22Rv1 (cell line): Measurements from ENCODE around the gene GPR137C.

Source experiments
- H3K27ac ChIP-seq: fragments of 450-650 bp; 2 replicates; pipeline ENCODE4 v1.5.1; 2017
- CTCF ChIP-seq: fragments of 450-650 bp; IDR thresholded peaks from 2 replicates; pipeline ENCODE4 v1.5.1; 2017; ENCODE audit warnings: mild to moderate bottlenecking
- ZFX ChIP-seq: fragments of 450-650 bp; IDR thresholded peaks from 2 replicates; pipeline ENCODE4 v1.6.1; 2017; ENCODE audit warnings: antibody characterized with exemption, borderline replicate concordance

GPR137C gene

GRCh38 chr14:52583544-52583943, 30.9 kb downstream of the GPR137C start:
- H3K27ac ChIP-seq = no peak overlapping the region
- TF ChIP-seq ZFX = no peak
- TF ChIP-seq CTCF = no peak

- H3K27ac ChIP-seq = no peak overlapping the region
- TF ChIP-seq ZFX (no peak), CTCF (no peak)
These were observed 37.0 kb downstream of the GPR137C start for GRCh38 chr14:52589646-52590045.

GRCh38 chr14:52590318-52590717, 37.7 kb downstream of the GPR137C start:
- TF ChIP-seq ZFX = no peak
- TF ChIP-seq CTCF = no peak

GRCh38 chr14:52596320-52596719, 43.7 kb downstream of the GPR137C start:
- no peak for TF ChIP-seq ZFX
- TF ChIP-seq CTCF = no peak
- no peak overlapping the region for H3K27ac ChIP-seq

More at GRCh38 chr14:52590318-52590717, 37.7 kb downstream of the GPR137C start:
- H3K27ac ChIP-seq = no peak overlapping the region

- H3K27ac ChIP-seq = no peak overlapping the region
- TF ChIP-seq ZFX = no peak
- TF ChIP-seq CTCF = no peak
These were observed 44.2 kb downstream of the GPR137C start for GRCh38 chr14:52596861-52597260.

GRCh38 chr14:52598568-52598967, 45.9 kb downstream of the GPR137C start:
- no peak for TF ChIP-seq CTCF
- TF ChIP-seq ZFX = no peak
- no peak overlapping the region for H3K27ac ChIP-seq

GRCh38 chr14:52599974-52600373, 47.3 kb downstream of the GPR137C start:
- TF ChIP-seq CTCF (no peak), ZFX (no peak)
- H3K27ac ChIP-seq = no peak overlapping the region

GRCh38 chr14:52602131-52602530, 49.5 kb downstream of the GPR137C start:
- no peak overlapping the region for H3K27ac ChIP-seq
- no peak for TF ChIP-seq ZFX
- TF ChIP-seq CTCF = no peak
